ENCODE results near the gene FILIP1L.

FILIP1L gene

DNA sequence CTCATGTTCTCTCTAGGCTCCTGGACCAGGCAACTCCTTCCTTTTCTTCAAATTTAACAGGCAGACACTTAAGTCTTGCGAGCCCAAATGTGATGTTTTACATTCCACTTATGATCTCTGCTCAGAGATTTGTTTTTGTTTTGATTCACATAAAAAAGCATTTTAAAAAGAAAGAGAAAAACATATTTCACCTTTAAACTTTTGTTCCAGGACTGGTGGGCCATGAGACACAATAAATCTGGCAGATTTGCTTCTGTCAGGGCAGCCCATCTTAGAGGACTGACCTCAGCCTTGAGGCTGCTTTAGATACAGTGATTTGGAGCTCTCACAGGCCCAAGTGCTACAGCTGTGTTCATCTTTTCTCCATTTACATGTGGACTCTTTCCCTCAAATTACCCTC lies 244.7 kb downstream of the FILIP1L start:
- FAIRE-seq (no peak), DNase-seq (ENCODE audit: insufficient read length, low spot score) (no peak)
- no peak for TF ChIP-seq POLR2A (IDR thresholded peaks at IDR 0.05; ENCODE audit: low read depth, low read length)

GRCh38 chr3:99868311-99868646 lies 246.0 kb downstream of the FILIP1L start:
- no peak for DNase-seq (ENCODE audit: insufficient read length, low spot score)
- TF ChIP-seq POLR2A (IDR thresholded peaks at IDR 0.05; ENCODE audit: low read depth, low read length), result no peak
- peak; percentile 67 for FAIRE-seq

DNA sequence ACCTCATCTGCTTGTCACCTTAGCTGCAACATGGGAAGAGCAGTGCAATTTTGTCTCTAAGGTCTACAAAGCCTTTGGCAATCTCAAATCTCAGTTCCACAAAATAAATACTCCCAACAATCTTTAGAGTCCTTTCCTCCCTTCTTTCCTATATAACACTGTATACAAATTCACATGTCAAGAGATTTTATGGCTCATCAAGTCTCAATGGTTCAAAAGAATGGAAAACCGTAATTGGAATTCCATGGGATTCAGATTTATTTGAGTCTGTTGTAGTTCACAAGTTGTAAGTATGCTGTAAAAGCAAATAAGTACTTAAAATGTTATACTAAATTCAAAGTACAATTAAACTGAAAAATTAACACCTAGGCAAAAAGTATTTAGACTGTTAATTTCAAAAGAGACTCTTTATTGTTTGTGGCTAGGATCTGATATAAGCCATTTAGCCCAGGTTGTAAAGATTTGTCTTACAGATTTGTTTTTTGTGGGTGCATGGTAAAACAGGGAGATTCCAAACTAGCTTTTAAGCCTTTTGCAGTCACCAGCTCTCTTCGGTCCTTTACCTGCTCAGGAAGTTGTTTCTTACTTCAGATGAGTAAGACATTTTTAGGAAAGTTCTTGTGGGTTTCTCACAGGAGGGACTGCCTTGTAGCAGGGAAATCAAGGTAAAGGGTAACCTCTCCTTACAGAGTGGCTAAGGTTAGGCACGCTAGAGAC lies 246.5 kb downstream of the FILIP1L start:
- no peak for TF ChIP-seq POLR2A (IDR thresholded peaks at IDR 0.05; ENCODE audit: low read depth, low read length)
- no peak for DNase-seq (ENCODE audit: insufficient read length, low spot score)
- FAIRE-seq, result peak; percentile 57

DNA sequence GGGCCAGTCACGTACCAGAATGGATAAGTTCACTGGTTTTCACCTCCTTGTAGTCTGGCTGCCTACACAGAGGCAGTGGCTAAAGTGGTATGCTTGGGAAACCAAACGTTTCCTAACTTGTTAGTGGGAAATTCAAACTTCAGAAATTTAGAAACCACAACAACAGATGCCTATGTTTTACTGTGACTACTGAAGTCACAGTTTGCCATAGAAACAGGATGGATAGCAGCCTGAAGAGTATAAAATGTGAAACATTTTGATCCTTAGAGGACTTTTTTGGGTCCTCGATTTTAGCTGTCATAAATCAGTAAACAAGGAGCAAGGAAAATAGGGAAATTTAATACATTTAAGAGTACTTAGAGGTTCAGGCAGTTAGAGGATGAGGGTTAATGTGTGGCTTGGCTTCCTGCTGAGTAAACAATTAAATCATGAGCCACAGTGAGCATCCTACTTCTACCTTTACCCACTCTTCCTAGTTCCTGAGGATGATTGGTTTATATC lies 248.0 kb downstream of the FILIP1L start:
- peak; percentile 68 for FAIRE-seq
- DNase-seq (ENCODE audit: insufficient read length, low spot score), result no peak
- no peak for TF ChIP-seq POLR2A (IDR thresholded peaks at IDR 0.05; ENCODE audit: low read depth, low read length)

DNA sequence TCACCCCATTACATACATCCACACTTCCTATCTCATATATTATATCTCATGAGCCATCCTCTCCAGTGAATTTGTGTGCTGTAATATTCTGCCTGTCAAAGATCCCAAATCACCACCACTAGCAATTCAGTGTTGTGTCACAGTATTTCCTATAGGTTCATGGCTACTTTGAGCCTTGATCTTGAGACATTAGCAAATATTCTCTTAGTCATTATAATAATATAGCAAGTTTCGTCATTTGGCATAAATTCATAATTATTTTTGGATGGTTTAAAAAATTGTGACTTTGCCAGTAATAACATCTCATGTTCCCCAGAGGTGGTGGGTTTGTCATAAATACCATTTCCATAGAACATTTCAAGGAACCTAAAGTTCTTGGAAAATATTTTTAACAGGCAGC lies 249.0 kb downstream of the FILIP1L start:
- DNase-seq (ENCODE audit: insufficient read length, low spot score) (no peak), FAIRE-seq (no peak)
- TF ChIP-seq POLR2A (IDR thresholded peaks at IDR 0.05; ENCODE audit: low read depth, low read length), result no peak

GRCh38 chr3:99864289-99864688 lies 250.0 kb downstream of the FILIP1L start:
- DNase-seq (ENCODE audit: insufficient read length, low spot score), result no peak
- no peak for TF ChIP-seq POLR2A (IDR thresholded peaks at IDR 0.05; ENCODE audit: low read depth, low read length)
- no peak for FAIRE-seq

- FAIRE-seq, result no peak
- no peak for TF ChIP-seq POLR2A (IDR thresholded peaks at IDR 0.05; ENCODE audit: low read depth, low read length)
- no peak for DNase-seq (ENCODE audit: insufficient read length, low spot score)
Observed at GRCh38 chr3:99863588-99863987, 250.7 kb downstream of the FILIP1L start.

DNA sequence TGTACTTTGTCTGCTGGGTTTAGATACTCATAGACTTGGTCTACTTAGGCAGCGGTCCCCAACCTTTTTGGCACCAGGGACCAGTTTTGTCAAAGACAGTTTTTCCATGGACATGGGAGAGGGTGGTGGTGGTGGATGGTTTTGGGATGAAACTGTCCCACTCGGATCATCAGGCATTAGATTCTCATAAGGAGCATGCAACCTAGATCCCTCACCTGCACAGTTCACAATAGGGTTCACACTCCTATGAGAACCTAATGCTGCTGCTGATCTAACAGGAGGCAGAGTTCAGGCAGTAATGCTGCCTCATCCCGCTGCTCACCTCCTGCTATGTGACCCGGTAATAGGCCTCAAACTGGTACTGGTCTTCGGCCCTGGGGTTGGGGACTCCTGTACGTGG lies 251.3 kb downstream of the FILIP1L start:
- no peak for DNase-seq (ENCODE audit: insufficient read length, low spot score)
- peak; percentile 62 for FAIRE-seq
- TF ChIP-seq POLR2A (IDR thresholded peaks at IDR 0.05; ENCODE audit: low read depth, low read length), result no peak

DNA sequence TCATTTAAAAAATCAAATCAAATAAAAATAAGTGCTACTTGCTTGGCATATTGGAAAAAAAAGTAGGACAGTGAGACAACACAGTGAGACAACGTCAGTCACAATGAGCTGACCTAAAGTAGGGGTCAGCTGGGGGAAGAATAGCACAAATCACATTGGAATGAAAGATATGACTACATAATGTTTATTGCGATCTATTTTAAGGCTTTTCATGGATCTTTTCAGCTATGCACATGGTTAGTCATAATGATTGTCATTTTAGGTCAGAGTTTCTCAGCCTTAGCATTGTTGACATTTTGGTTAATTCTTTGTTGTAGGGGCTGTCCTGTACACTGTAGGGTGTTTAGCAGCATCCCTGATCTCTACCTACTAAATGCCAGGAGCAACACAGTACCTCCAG lies 252.1 kb downstream of the FILIP1L start:
- DNase-seq (ENCODE audit: insufficient read length, low spot score), result no peak
- peak; percentile 97 for FAIRE-seq
- no peak for TF ChIP-seq POLR2A (IDR thresholded peaks at IDR 0.05; ENCODE audit: low read depth, low read length)

GRCh38 chr3:99861216-99861615 lies 253.1 kb downstream of the FILIP1L start:
- FAIRE-seq (peak; percentile 36), DNase-seq (ENCODE audit: insufficient read length, low spot score) (no peak)
- no peak for TF ChIP-seq POLR2A (IDR thresholded peaks at IDR 0.05; ENCODE audit: low read depth, low read length)

DNA sequence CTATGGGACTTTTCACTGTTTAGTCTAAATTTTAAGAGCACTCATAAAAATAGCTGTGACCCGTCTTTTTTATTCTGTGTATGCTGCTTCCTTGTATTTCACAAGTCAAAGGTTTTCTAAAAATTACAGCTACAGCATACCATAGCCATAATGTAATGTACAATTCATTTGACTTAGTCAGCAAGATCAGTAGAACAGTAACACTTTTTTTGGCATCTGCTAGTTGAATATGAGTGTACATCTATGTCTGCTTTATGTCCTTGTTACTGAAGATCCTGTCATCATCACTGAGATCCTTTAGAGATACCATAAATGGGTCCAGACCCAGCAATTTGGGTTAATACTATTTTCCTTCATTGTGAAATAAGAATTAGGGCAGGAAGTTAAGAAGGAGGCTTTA lies 254.5 kb downstream of the FILIP1L start:
- DNase-seq (ENCODE audit: insufficient read length, low spot score) (no peak), FAIRE-seq (peak; percentile 99)
- TF ChIP-seq POLR2A (IDR thresholded peaks at IDR 0.05; ENCODE audit: low read depth, low read length), result no peak

DNA sequence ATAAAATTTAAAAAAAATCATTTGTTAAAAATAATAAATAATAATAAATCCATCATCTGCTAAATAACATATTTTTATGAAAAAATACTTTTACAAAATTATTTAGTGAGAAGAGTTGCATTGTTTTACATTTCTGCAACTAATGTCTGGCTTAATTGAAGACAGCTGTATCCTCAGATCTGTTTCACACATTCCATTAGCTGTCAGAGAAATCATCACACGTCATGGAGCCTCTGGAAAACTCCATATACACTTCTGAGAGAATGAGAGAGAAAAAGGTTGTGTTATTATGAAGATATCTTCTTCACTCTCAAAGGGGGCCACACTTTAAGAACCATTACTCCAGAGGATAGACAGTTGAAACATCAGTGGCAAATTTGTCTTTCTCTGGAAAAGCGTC lies 255.8 kb downstream of the FILIP1L start:
- DNase-seq (ENCODE audit: insufficient read length, low spot score), result no peak
- TF ChIP-seq POLR2A (IDR thresholded peaks at IDR 0.05; ENCODE audit: low read depth, low read length), result no peak
- FAIRE-seq, result peak; percentile 61

- FAIRE-seq (peak; percentile 71), DNase-seq (ENCODE audit: insufficient read length, low spot score) (no peak)
- TF ChIP-seq POLR2A (IDR thresholded peaks at IDR 0.05; ENCODE audit: low read depth, low read length), result no peak
Observed at GRCh38 chr3:99857278-99857677, 257.0 kb downstream of the FILIP1L start.

GRCh38 chr3:99856437-99857220 lies 257.7 kb downstream of the FILIP1L start:
- FAIRE-seq (no peak), DNase-seq (ENCODE audit: insufficient read length, low spot score) (no peak)
- TF ChIP-seq POLR2A (IDR thresholded peaks at IDR 0.05; ENCODE audit: low read depth, low read length), result no peak

DNA sequence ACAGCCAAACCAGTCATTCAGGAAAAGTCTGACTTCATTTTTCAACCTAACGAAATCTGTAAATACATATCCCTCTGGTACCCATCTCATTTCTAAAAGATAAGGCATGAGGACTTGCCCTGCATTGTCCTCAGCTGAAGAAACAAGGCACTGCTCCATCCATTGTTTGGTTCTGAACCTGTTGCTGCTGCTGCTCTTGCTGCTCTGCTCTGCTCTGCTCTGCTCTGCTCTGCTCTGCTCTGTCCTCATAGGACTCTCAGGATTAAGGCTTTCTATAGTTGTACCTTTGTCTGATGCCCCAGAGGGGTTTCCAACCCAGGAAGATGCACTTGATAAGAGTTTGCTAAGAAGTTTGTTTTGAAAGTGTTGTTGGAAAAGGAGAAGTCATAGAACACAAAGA lies 258.4 kb downstream of the FILIP1L start:
- TF ChIP-seq POLR2A (IDR thresholded peaks at IDR 0.05; ENCODE audit: low read depth, low read length), result no peak
- DNase-seq (ENCODE audit: insufficient read length, low spot score) (no peak), FAIRE-seq (no peak)

All from H54 (cell line).